HG03575 (cell line): ENCODE data around the gene FTSJ3.
A peak's percentile ranks its signal among the peaks of the same experiment; 100 is the strongest.
"Not testable (repeated sequence)": the region's sequence is repeated elsewhere in the genome, so short reads cannot be mapped to it uniquely, and the experiment has no call there.

Experiments used
- ATAC-seq: cut with Tn5 transposase; IDR thresholded peaks from one replicate; pipeline ENCODE4 v1.9.1; 2021; ENCODE audit not compliant: unreplicated experiment, insufficient number of reproducible peaks, low FRiP score; ENCODE audit errors: extremely low read depth

The FTSJ3 gene, protein sequence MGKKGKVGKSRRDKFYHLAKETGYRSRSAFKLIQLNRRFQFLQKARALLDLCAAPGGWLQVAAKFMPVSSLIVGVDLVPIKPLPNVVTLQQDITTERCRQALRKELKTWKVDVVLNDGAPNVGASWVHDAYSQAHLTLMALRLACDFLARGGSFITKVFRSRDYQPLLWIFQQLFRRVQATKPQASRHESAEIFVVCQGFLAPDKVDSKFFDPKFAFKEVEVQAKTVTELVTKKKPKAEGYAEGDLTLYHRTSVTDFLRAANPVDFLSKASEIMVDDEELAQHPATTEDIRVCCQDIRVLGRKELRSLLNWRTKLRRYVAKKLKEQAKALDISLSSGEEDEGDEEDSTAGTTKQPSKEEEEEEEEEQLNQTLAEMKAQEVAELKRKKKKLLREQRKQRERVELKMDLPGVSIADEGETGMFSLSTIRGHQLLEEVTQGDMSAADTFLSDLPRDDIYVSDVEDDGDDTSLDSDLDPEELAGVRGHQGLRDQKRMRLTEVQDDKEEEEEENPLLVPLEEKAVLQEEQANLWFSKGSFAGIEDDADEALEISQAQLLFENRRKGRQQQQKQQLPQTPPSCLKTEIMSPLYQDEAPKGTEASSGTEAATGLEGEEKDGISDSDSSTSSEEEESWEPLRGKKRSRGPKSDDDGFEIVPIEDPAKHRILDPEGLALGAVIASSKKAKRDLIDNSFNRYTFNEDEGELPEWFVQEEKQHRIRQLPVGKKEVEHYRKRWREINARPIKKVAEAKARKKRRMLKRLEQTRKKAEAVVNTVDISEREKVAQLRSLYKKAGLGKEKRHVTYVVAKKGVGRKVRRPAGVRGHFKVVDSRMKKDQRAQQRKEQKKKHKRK

DNA sequence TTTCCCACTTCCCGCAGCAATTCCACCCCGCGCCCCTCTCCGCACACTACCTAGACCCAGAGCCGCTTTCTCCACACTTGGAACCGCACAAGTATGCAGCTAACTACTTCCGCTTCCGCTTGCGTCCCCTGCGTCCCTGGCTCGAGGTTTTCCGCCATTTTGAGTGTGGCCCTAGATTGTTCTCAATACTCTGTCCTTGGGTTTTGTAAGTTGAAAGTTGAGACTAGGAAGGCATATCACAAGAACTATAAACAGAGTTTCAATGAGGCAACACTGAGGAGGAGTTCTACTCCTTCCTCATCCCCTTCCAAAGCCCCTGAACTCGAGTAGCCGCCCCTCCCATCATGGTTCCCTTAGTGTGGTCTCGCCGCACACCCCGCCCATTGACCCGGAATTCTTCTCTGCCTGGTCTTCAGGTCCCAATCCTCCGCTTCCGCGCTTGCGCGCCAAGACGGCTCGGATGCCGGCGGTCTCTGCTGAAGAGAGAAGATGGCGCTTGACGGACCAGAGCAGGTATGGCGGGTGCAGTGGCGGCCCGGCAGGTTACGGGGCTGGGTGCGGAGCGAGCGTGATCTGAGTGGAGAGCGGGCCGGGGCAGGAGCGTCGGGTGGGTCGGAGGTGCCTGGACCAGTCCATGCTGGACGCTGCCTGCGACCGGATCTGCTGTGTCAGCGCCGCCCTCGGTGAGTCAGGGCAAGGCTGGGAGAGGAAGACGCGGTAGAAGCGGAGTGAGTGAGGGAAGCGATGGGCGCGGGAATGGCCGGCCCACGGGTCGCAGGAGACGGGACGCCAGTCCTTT, at the start of gene FTSJ3, which contains the start of gene PSMC5:
Gene FTSJ3, minus strand, starts transcription at position 662 of the 799 bp plus-strand sequence. CDS start 761 bp downstream, outside the sequence.
Gene PSMC5, plus strand, starts transcription at position 430 of the 799 bp plus-strand sequence. Its CDS starts 60 bp downstream, at position 490.
- ATAC-seq, result peak; percentile 39

DNA sequence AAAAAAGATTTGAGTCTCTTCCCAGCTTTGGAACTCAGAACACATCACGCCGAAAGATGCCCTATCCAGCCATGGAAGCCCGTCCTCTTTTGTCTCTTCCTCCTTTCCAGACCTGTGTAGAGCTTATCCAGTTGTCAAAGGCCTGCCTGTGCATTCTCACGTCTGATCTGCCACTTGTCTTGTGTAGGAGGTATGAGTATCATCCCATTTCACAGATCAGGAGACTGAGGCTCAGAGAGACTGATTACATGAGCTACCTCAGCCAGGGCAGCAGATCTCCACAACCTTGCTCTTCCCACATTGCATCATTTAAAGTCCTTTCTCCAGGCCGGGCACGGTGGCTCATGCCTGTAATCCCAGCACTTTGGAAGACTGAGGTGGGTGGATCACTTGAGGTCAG, 47.2 kb upstream of the FTSJ3 start:
- not testable (repeated sequence) for ATAC-seq

DNA sequence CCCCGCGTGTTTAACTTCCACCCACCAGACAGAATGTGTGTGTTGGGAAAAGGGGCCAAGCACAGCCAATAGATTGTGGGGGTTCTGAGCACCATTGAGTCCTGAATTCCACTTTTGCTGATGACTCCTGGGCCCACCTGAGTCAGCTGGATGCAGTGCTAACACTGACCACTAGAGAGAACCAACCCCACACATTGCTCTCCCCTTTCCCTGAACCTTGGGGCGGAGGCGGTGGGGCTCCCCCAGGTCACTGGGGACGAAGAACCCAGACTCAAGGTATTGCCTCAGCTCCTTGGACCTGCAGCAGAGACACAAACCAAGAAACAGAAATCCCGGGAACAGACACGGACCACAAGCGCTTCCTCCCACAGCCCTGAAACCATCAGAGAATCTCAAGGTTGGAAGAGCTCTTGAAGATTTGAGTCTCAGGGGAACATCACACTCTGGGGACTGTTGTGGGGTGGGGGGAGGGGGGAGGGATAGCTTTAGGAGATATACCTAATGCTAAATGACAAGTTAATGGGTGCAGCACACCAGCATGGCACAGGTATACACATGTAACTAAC, 46.7 kb upstream of the FTSJ3 start:
- ATAC-seq, result not testable (repeated sequence)

DNA sequence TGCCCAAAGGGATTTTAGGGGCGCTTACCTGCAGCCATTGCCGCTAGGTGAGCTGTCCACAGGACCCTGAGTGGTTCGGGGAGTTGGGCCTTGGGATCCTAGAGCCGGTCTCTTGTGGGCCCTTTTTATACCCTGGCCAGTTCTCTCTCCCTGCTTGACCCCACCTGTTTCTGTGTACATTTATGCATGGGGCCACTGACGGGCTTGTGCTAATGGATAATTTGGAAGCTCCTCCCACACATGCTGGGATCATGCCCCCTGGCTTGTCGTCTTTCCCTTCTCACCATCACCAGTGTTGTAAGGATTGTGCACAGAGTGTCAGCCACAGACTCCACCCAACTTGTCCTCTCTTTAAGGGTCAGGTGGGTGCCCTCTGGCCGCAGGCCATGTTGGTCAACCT, 46.1 kb upstream of the FTSJ3 start, which contains the start of gene CSH2:
Gene CSH2, minus strand, starts transcription at position 101 of the 400 bp plus-strand sequence. Its CDS starts 63 bp downstream, at position 38.
- ATAC-seq, result not testable (repeated sequence)

DNA sequence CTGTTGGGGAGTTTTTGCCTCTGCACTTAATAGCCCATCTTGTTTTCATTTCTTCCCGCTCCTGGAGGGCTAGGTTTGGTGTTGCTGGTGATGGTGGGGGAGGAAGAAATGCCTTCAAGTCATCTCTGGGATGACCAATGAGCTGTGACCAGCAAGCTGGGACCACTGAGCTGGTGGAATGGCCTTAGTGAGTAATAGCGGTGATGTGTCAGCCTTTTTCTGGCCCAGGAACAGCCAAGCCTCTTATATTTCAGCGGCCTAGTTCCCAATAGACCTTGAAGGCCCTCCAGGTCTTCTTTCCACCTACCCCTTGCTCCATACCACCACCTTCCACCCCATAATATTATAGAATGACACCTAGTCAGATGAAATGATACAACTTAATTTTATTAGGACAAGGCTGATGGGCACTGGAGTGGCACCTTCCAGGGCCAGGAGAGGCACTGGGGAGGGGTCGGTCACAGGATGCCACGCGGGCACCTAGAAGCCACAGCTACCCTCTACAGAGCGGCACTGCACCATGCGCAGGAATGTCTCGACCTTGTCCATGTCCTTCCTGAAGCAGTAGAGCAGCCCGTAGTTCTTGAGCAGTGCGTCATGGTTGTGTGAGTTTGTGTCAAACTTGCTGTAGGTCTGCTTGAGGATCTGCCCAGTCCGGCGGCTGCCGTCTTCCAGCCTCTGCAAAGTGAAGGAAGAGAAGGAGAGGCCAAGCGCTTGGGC, 44.3 kb upstream of the FTSJ3 start:
- ATAC-seq, result not testable (repeated sequence)

DNA sequence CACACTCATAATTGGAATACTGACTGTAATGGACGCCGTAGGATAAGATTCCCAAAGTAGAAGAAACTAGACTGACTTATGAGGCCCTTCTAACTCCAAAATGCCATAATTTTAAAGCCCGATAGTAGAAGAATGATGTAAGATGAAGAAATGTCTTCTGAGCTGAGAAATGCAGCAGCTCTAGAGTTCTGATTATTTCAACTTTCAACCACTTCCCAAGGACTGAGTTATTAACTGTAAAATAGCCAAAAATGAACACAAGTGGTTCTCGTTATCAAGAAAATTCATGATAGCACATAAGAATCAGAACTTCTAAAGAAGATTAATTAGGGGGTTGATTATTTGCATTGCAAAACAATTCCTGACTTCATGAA, 42.8 kb upstream of the FTSJ3 start:
- not testable (repeated sequence) for ATAC-seq

DNA sequence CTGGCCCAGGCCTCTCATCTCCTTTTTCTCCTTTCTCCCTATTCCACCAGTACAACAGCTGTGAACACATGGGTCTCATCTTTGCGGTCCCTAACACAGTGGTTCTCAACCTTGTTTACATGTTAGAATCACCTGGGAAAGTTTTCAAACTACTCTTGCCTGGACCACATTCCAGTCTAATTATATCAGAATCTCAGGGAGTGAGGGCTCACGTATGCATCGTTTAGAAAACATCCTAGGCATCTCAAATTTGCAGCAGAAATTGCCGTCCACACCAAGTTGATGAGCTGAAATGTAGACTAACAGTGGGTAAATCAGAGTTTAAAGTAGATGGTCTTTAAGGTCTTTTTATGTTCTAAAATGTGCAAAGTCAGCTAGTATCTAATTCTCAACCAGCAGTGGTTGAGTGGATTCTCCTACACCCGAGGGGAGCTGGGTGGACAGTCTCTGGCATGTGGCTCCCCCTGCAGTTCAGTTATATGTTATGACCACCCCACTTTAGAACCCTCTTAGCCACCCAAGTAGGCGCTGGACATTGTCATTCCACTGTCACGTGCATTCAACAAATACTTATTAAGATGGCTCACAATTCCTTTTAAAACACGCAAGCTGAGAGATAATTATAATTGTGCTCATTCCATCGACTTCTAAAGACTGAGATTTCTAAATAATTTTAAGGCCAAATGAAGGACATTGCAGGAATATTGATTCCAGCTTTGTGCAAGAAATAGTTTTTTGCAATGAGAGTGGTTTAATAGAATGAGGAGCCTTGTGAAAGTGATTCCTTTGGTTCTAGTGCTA, 42.2 kb upstream of the FTSJ3 start:
- not testable (repeated sequence) for ATAC-seq

DNA sequence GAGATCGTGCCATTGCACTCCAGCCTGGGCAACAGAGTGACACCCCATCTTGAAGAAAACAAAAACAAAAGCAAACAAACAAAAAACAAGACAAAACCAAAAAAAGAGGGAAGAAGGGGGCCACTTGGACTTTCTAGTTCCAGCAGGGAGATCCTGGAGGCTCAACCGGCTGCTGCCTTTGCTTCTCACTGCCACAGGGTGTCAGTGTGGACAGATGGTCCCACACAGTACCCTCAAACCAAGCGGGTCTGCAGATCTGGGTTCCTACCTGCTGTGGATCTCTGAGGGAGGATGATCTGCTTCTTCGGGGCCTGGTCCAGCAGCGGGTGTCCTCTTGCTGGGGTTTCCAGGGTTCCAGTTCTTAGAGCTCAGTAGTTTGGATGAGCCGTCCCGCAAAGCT, 39.2 kb upstream of the FTSJ3 start:
- ATAC-seq, result not testable (repeated sequence)

DNA sequence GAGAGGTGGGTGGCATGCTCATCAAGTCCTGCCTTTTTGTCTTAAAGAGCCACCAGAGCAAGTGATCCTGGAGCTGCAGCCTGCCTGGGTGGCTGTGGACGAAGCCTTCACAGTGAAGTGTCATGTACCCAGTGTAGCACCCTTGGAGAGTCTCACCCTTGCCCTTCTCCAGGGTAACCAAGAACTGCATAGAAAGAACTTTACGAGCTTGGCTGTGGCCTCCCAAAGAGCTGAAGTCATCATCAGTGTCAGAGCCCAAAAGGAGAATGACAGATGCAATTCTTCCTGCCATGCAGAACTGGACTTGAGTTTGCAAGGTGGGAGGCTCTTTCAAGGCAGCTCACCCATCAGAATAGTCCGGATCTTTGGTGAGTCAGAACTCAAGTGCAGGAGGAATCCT, 31.8 kb upstream of the FTSJ3 start:
- ATAC-seq, result no peak

DNA sequence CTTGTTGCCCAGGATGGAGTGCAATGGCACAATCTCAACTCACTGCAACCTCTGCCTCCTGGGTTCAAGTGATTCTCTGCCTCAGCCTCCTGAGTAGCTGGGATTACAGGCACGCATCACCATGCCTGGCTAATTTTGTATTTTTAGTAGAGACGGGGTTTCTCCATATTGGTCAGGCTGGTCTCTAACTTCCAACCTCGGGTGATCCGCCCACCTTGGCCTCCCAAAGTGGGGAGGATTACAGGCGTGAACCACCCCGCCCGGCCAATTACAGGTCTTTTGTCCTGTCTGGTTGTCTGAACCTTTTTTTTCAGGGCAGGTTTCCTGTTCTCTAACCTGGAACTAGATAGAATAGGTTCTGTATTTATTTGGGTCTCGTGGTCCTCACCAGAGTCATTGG, 29.0 kb upstream of the FTSJ3 start:
- ATAC-seq, result not testable (repeated sequence)

DNA sequence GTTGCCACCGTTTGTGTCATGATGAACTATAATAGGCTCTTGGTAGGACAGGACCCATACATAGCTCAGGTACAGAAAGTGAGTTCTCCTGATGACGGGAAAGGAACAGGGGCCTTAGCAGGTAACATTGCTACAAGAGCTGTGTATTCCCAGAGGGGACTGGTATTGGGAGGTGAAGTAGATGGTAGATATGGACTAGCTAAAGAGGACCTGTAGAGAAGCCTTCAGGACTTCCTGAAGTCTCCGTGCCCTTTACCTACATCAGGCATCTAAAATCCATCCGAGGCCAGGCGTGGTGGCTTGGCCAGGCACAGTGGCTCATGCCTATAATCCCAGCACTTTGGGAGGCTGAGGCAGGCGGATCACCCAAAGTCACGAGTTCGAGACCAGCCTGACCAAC, 27.7 kb upstream of the FTSJ3 start:
- ATAC-seq, result no peak

DNA sequence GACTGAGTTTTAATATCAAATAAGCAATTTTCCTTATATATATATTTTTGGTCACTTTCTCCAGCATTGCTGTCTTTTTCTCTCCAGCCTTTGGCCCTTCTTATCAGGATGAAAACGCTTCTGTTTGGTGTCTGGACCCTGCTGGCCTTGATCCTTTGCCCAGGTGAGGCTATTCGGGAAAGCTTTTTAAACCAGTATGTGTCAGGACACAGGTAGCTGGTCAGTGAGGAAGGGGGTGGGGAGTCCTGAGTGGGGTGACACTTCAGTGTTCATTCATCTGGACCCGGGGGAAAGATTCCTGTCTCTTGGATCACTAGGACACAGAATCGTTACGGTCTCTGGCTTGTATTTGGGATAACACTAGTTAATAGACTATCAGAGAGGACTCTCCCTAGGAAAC, 27.2 kb upstream of the FTSJ3 start:
- ATAC-seq, result no peak

DNA sequence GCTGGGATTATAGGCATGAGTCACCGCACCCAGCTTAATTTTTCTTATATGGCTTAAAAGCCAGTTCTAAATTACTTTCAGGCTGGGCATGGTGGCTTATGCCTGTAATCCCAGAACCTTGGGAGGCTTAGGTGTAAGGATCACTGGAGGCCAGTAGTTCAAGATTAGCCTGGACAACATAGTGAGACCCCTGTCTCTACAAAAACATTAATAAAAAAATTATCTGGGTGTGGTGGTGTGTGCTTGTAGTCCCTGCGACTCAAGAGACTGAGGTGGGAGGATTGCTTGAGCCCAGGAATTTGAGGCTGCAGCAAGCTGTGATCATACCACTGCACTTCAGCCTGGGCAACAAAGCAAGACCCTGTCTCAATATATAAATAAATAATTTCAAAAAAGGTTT, 25.8 kb upstream of the FTSJ3 start:
- no peak for ATAC-seq

DNA sequence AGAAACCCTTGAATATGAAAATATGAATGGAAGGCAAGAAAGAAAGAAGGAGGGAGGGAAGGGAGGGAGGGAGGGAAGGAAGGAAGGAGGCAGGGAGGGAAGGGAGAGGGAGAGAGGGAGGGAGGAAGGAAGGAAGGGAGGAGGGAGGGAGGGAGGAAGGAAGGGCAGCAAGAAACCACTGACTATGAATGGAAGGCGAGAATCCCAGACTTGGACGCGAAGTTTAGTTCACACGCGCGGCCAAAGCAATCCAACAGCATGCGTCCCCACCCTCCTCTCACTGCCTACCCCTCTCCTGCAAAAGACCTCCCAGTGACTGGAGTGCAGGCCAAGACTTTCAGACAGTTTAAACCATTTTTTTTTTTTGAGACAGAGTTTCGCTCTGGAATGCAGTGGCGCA, 22.9 kb upstream of the FTSJ3 start:
- ATAC-seq, result no peak

DNA sequence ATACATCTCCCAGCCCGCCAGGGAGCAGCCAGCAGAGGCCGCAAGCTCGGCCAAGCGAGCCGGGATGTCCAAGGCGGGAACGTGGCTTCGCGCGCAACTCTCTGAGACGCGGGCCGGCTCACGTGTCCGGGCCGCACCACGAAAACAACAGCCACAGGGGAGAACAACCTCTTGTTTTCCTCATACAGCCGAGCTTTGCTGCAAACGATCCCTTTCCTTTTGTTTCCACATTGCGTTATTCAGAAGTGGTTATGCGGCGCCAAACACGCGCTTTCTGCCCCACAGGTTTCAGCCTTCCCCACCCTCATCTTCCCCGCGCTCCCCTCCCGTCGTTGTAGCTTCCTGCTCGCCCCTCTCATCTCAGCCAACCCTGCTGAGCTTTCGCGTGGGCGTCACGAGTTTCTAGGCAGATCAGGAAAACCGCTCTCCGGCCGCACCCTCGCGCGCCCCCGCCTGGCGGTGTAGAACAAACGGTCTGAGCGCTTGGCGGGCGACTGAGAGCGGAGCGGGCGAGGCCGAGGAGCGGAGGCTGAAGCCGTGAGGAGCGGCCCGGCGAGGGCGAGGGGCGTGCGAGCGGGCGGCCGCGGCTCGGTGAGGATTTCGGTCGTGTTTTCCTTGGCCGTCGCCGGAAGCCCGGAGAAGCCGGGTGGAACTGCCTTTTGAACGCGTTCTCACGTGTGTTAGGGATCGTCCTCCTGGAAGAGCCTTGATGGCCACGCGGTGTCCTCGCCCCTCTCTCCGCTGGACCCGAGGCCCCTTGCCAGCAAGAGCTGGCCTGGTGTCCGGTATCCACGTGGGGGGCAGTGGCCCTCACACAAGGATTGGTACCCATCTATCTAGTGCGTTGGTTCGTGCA, 21.6 kb upstream of the FTSJ3 start:
- ATAC-seq, result no peak

DNA sequence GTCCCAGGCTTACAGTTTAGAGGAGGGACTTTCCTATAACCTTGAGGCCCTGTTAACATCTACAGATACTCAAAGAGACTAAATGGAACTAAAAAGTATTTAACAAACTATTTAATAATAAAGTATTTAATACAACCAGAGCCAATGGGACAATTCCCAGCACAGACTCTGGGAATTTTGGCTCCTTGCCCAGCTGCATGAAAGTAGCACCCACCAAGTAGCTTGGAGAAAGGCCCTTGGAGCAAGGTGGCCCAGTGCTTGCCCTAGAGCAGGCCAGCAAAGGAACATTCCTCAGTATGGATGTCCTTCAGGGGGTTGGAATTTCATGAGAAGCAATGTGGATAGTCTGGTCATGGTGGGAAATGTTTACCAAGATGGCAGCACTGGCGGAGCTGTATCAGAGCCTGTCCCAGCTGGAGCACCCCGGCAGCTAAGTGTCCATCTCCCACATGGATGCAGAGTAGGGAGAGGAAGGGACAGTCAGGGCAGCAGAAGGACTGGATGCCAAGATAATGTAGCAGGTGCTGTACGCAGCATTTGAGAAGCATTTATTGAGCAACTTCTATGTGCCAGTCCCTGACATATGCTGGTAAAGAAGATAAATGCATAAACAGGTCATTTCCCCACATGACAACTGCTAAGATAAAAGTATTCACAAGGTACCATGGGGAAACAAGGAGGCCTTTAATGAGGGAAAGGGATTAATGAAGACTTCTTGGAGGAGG, 20.2 kb upstream of the FTSJ3 start:
- no peak for ATAC-seq
